Common myeloid progenitor, CD34-positive (primary cell): ENCODE data around the gene GSG1. TPM values are rescaled to one million over a fixed set of nuclear protein-coding genes. Genes with fewer than 3 reads are reported as not detected.
A peak's percentile ranks its signal among the peaks of the same experiment; 100 is the strongest.

Experiments used
- CTCF ChIA-PET: fragments of 350-600 bp; sonication (Branson Sonifier 250); formaldehyde crosslinking; loops from one replicate; lab custom pipeline; 2021; ENCODE audit warnings: antibody characterized with exemption; lab: Charles Lee
- POLR2A ChIA-PET: fragments of 350-600 bp; sonication (Branson Sonifier 250); formaldehyde crosslinking; loops from one replicate; lab custom pipeline; 2021; ENCODE audit warnings: antibody characterized with exemption; lab: Charles Lee
- DNase-seq, 3 donors: peaks; one replicate each; pipeline versions ENCODE4 v3.0.0 to v3.0.0-alpha.2; 2013
- H3K27ac ChIP-seq, 2 experiments: 1 replicate in 1 of 2; 2 replicates in 1 of 2; pipeline ENCODE4 v1.7.0; 2013; ENCODE audit warnings: inconsistent platforms in 2 of 2, low read length in 2 of 2, mild to moderate bottlenecking in 2 of 2, low read depth in 1 of 2, moderate library complexity in 1 of 2; ENCODE audit not compliant: severe bottlenecking in 2 of 2, insufficient read depth in 1 of 2, poor library complexity in 1 of 2
- H3K27me3 ChIP-seq, 5 experiments: replicated peaks in 2 of 5; 1 replicate in 3 of 5; 2 replicates in 2 of 5; pipeline versions ENCODE4 v1.6.1 to v1.7.0; 2013; ENCODE audit warnings: low read length in 4 of 5, mild to moderate bottlenecking in 2 of 5, moderate library complexity in 2 of 5, inconsistent platforms in 1 of 5; ENCODE audit not compliant: insufficient read depth in 5 of 5, control insufficient read depth in 4 of 5
- H3K36me3 ChIP-seq, 4 experiments: 1 replicate in 2 of 4; 2 replicates in 2 of 4; pipeline versions ENCODE4 v1.6.1 to v1.7.0; 2013; ENCODE audit warnings: low read length in 3 of 4, control low read depth in 1 of 4, mild to moderate bottlenecking in 1 of 4; ENCODE audit not compliant: control insufficient read depth in 4 of 4, insufficient read depth in 4 of 4
- H3K4me1 ChIP-seq, 4 experiments: 1 replicate in 3 of 4; 2 replicates in 1 of 4; pipeline versions ENCODE4 v1.6.1 to v1.7.1; 2013; ENCODE audit warnings: low read length in 3 of 4, mild to moderate bottlenecking in 3 of 4, control low read depth in 1 of 4, inconsistent platforms in 1 of 4, moderate library complexity in 1 of 4; ENCODE audit not compliant: control insufficient read depth in 4 of 4, insufficient read depth in 4 of 4; ENCODE audit errors: control extremely low read depth in 1 of 4
- H3K4me3 ChIP-seq, 7 experiments: 1 replicate in 4 of 7; 2 replicates in 3 of 7; pipeline versions ENCODE4 v1.5.1 to v1.7.0; 2013; ENCODE audit warnings: mild to moderate bottlenecking in 7 of 7, low read length in 6 of 7, moderate library complexity in 6 of 7, inconsistent platforms in 2 of 7, low read depth in 2 of 7, control low read depth in 1 of 7; ENCODE audit not compliant: insufficient read depth in 4 of 7, control insufficient read depth in 1 of 7; ENCODE audit errors: extremely low read depth in 1 of 7
- H3K9me3 ChIP-seq, 5 experiments: 1 replicate in 4 of 5; 2 replicates in 1 of 5; pipeline versions ENCODE4 v1.6.1 to v1.7.1; 2013; ENCODE audit warnings: low read length in 4 of 5, mild to moderate bottlenecking in 2 of 5, inconsistent platforms in 1 of 5, low read depth in 1 of 5, moderate library complexity in 1 of 5; ENCODE audit not compliant: control insufficient read depth in 4 of 5, insufficient read depth in 2 of 5; ENCODE audit errors: control extremely low read depth in 1 of 5
- WGBS: methylation state at CpG from one replicate; pipeline ENCODE4 v1.1.5; 2013; ENCODE audit not compliant: insufficient coverage; 5-methylcytosine and 5-hydroxymethylcytosine counted together
- polyA plus RNA-seq: library from polyadenylated mRNA; unstranded; fragments of 120-200 nt; gene quantifications from one replicate; pipeline ENCODE4 v1.2.1, GENCODE V29; 2013

The GSG1 gene
- polyA plus RNA-seq = 0.04 TPM

DNA sequence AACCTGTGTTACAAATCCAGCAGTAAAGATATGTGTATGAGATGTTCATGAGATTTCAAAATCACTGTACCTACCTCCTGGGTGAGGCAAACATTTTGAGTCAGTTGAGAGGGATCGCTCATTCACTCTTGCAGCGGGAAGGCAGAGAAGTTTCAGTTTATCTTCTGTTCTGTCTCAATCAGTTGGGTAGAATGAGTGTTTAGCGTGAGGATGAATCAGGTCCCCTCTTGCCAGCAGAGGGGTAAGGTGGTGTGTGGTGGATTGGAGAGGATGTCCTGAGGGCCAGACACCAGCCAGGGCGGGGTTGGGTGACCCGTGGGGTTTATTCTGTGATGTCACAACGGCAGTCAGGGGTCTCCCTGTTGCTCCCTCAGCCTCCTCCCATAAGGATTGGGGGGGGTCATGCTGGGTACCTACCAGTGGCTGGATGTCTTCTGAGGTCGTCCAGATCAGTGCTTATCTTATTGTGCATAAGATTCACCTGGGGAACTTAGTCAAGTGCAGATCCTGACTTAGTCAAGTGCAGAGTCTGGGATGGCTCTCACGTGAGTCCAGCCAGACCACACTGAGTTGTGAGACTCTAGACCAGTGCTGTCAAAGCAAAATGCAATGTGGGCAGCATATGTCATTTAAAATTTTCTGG lies at the start of gene GSG1:
Gene GSG1, minus strand, starts transcription at position 277 of the 643 bp plus-strand sequence. Its CDS starts 155 bp downstream, at position 122.
- DNase-seq = no peak
- POLR2A ChIA-PET = interaction anchor here (1.8 kb wide), 1 partner anchor 76 kb away, joined by 6 read pairs; no protein-coding TSS in a partner anchor
- H3K4me3 ChIP-seq = no peak within 1 kb of the TSS
- no peaks in the 10 kb centered on the region for H3K27me3 ChIP-seq
- CTCF ChIA-PET = interaction anchor here (1.2 to 5.8 kb wide), 8 partner anchors 10 to 108 kb away, joined by 3 to 47 read pairs (median 8); no protein-coding TSS in a partner anchor
- H3K36me3 ChIP-seq = no peaks in the 10 kb centered on the region
- H3K9me3 ChIP-seq = peaks cover 0 to 5% (median 0%) of the 10 kb centered on the region in 5 experiments
- H3K4me1 ChIP-seq = peaks cover 26 to 58% (median 57%) of the 10 kb centered on the region in 4 experiments
- peak within 1 kb of the TSS; percentile 4 to 99 for H3K27ac ChIP-seq
- 95% methylated on average over 3 of the region's 8 CpGs for WGBS

DNA sequence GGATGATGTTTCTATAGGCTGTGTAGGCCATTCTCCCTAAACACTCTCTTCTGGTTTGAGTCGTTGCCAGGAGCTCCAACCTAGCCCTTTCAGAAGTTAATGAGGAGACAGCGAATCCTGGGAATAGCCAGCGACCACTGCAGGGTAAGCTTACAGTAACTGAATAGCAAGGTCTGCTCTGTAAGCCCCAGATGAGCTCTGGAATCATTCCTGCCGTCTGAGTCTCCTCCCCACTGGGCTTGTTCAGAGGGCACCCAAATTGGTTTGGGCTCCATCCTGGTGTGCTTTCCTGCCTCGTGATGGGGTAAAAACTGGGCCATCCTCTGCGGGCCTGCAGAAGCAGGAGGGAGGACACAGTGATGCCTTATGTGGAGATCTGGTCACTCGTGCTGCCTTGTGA lies 49.7 kb upstream of the GSG1 start:
- Histone ChIP-seq H3K4me1 (peaks cover 3 to 48% (median 30%) of the 10 kb centered on the region in 4 experiments), H3K36me3 (no peaks in the 10 kb centered on the region), H3K9me3 (no peaks in the 10 kb centered on the region), H3K4me3 (no peak overlapping the region), H3K27ac (no peak overlapping the region), H3K27me3 (no peaks in the 10 kb centered on the region)
- ChIA-PET CTCF (interaction anchor here (0.8 to 1.6 kb wide), 4 partner anchors 12 to 59 kb away, joined by 3 to 4 read pairs (median 3); no protein-coding TSS in a partner anchor), POLR2A (no interaction called here)
- DNase-seq = no peak
- 91% methylated on average over 7 of the region's 7 CpGs for WGBS

DNA sequence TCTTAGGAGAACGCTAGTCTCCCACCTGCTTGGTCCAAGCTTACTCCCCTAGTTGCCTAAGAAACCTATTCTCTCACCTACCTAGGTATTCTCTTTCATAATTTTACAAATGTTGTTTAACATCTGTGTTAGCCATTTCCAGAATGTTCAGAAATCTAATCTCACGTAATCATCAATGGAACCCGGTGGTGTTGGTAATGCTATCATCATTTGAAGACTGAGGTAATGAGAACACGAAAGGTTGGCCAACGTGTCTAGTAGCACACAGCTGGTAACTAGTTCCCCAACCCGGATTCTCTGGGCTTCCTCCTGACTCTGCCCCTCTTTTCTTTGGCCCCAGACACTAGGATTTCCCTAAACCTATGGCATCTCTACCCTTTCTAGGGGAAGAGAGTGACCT lies 49.3 kb upstream of the GSG1 start:
- no peaks in the 10 kb centered on the region for H3K36me3 ChIP-seq
- no peaks in the 10 kb centered on the region for H3K9me3 ChIP-seq
- no peak for DNase-seq
- POLR2A ChIA-PET = no interaction called here
- WGBS = 95% methylated on average over 6 of the region's 6 CpGs
- no peak overlapping the region for H3K4me3 ChIP-seq
- H3K27ac ChIP-seq = no peak overlapping the region
- H3K27me3 ChIP-seq = no peaks in the 10 kb centered on the region
- peaks cover 3 to 50% (median 31%) of the 10 kb centered on the region in 4 experiments for H3K4me1 ChIP-seq
- CTCF ChIA-PET = interaction anchor here (0.8 to 1.6 kb wide), 4 partner anchors 13 to 59 kb away, joined by 3 to 4 read pairs (median 3); no protein-coding TSS in a partner anchor

DNA sequence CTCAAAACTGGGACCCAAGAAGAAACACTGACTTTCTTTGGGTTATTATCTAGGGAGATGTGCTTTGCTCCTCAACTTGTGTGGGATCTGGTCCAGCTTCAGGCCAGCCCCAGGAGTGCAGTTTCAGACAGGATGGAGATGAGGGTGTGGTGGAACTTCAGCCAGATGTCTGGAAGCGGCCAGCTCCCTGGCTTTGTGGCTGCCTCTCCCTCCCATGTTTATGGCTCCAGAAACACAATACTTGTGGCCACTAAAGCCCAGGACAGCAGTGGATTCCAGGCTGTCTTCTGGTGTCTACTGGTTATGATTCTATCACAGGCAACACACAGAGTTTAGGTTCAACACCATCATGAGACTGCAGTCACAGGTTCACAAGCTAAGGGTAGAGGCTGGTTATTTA lies 48.8 kb upstream of the GSG1 start:
- Histone ChIP-seq H3K27ac (no peak overlapping the region), H3K36me3 (no peaks in the 10 kb centered on the region), H3K27me3 (no peaks in the 10 kb centered on the region), H3K4me3 (no peak overlapping the region), H3K9me3 (no peaks in the 10 kb centered on the region), H3K4me1 (peaks cover 5 to 51% (median 32%) of the 10 kb centered on the region in 4 experiments)
- CTCF ChIA-PET = interaction anchor here (0.8 to 1.6 kb wide), 4 partner anchors 13 to 60 kb away, joined by 3 to 4 read pairs (median 3); no protein-coding TSS in a partner anchor
- whole genome bisulfite sequencing = 100% methylated on average over 1 of the region's 1 CpG
- POLR2A ChIA-PET = no interaction called here
- DNase-seq = no peak

DNA sequence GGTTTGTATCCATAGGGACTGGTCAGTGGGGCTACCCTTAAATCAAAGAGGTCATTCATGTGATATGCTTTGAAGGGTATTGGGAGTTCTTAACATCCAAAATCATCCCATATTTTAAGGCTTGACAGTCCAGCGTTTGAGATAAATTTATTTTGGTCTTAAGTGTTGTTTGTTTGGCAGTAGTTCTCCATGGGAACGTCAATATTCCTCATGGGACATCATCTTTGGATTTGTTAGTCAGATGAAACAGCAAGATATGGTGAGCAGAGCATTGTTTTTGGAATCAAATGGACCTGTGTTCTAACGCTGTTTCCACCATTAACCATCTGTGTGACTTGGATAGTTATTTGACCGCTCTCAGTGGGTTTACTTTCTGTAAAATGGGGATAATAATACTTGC lies 45.9 kb upstream of the GSG1 start:
- H3K27ac ChIP-seq = no peak overlapping the region
- POLR2A ChIA-PET = interaction anchor here (0.5 to 0.7 kb wide), 2 partner anchors 8 to 91 kb away, joined by 4 to 5 read pairs; no protein-coding TSS in a partner anchor
- H3K36me3 ChIP-seq = no peaks in the 10 kb centered on the region
- WGBS = 100% methylated on average over 3 of the region's 4 CpGs
- no peak overlapping the region for H3K4me3 ChIP-seq
- no peak for DNase-seq
- H3K27me3 ChIP-seq = no peaks in the 10 kb centered on the region
- no peaks in the 10 kb centered on the region for H3K9me3 ChIP-seq
- CTCF ChIA-PET = interaction anchor here (1.1 to 1.5 kb wide), 3 partner anchors 30 to 232 kb away, joined by 3 to 5 read pairs (median 5); no protein-coding TSS in a partner anchor
- peaks cover 8 to 50% (median 40%) of the 10 kb centered on the region in 4 experiments for H3K4me1 ChIP-seq

DNA sequence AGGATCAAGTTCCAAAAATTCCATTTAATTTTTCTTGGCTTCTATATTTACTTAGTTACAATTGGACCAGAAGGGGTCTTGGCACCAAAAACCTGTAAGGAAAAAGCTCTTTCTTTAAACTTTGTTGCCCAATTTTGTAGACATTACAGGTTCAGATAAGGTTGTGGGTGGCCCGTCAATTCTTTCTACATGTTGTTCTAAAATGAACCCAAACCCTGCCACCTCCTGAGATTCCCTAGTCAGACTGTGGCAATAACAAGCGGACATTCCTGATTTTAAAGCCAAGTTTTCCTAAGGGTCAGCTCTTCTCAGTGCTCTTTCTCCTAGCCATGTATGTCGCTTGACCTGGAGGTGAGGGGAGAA lies 45.0 kb upstream of the GSG1 start:
- Histone ChIP-seq H3K4me3 (no peak overlapping the region), H3K9me3 (no peaks in the 10 kb centered on the region), H3K4me1 (peaks cover 8 to 51% (median 40%) of the 10 kb centered on the region in 4 experiments), H3K36me3 (no peaks in the 10 kb centered on the region), H3K27me3 (no peaks in the 10 kb centered on the region), H3K27ac (peak overlapping the region in 1 of 2 experiments; percentile 44)
- WGBS = 96% methylated on average over 3 of the region's 3 CpGs
- no peak for DNase-seq
- POLR2A ChIA-PET = interaction anchor here (1.0 kb wide), 1 partner anchor 25 kb away, joined by 5 read pairs; no protein-coding TSS in a partner anchor
- CTCF ChIA-PET = interaction anchor here (0.8 to 1.5 kb wide), 6 partner anchors 17 to 232 kb away, joined by 3 to 5 read pairs (median 3); no protein-coding TSS in a partner anchor
